Myocyte (in vitro differentiated cells): Measurements from ENCODE around the gene SSX2IP. TPM values are rescaled to one million over a fixed set of nuclear protein-coding genes. Genes with fewer than 3 reads are reported as not detected.

Experiments used
- DNase-seq: peaks from one replicate; pipeline ENCODE4 v3.0.0-alpha.2; 2012; ENCODE audit warnings: low read depth
- total RNA-seq: library from RNA; depleted of rRNA; stranded (reverse); fragments of >200 nt; gene quantifications from 2 replicates; pipeline ENCODE4 v1.2.3, GENCODE V29; 2014

The SSX2IP gene
- total RNA-seq, 1 donor from 2014 or later, result 62.4 TPM

GRCh38 chr1:84711121-84711520 is 20.9 kb upstream of the SSX2IP start:
- DNase-seq, result no peak

DNA sequence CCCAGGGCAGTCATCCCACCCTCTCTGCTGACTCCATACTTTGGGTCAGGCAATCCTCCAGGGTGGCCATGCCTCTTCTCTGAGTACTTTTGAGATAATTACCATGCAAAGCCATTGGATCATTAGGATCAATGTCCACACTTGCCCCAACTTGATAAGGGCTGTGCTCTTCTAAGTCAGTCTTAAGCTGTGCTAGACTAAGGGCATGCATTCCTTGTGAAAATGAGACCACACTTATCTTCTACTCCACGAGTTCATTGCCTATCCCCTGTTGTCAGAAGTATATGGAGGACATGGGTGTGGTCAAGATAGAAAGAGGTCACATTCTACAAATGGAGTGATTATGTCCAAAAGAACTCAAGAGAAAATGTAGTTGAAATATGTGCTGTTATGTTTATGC is 18.9 kb upstream of the SSX2IP start:
- no peak for DNase-seq

DNA sequence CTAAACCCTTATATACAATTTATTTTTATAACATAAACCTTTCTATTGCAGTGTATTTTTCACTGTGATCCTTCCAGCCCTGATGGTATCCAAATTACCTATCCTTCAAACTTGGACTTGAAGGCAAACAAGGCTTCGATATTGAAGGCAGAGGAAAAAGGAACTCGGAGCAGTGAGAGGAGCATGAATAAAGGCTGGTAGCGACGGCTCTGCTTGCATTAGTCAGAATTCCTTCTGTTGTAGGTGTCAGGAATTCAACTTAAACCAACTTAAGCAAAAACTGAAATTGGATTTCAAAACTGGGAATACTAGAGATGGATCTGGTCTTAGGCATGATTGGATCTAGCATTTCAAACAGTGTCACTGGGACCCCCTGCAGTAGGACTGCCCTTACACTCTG is 17.8 kb upstream of the SSX2IP start:
- no peak for DNase-seq

- no peak for DNase-seq
These were observed 15.3 kb upstream of the SSX2IP start for GRCh38 chr1:84705513-84705912.

DNA sequence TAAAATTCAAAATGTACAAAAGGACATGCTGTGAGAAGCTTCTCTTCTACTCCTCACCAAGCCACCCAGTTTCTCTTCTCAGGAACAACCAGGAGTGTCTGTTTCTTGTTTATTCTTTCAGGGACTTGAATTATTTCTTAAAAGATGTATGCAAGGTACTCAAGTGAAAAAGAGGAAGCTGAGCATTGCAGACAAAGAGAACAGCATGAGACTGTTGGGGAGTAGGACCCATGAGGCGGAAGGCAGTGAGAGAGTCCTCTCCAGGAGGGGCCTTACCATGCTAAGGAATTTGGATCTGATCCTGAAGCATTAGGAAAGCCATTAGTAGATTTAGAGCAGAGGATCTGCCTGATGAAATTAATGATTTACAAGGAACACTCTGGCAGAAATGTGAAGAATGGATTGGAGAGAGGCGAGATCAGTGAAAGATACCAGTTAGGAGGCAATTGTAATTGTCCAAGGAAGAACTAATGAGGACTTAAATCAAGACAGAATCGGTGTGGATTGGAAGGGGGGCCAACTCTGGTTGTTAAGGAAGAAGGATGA is 14.7 kb upstream of the SSX2IP start:
- no peak for DNase-seq

- DNase-seq, result no peak
These were observed 13.2 kb upstream of the SSX2IP start for GRCh38 chr1:84703431-84703830.

GRCh38 chr1:84702143-84702542 is 11.9 kb upstream of the SSX2IP start:
- DNase-seq, result no peak

DNA sequence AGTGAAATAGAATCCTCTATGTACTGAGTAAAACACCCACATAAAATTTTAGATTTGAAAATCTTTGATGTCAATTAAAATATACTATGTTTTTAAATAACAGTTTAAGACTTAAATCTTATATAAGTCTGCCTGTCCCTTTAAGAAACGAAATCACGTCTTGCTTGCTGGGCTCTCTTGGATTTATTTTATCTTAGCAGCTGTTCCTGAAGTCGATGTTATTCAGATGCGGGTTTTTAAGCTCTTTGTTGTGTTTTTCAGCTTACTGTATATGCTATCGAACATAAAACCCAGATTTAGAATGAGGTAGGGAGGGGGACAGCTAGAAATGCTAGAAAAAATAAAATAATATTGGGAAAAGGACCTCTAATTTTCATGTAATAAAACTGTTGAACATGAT is 11.1 kb upstream of the SSX2IP start:
- peak; percentile 73 for DNase-seq

DNA sequence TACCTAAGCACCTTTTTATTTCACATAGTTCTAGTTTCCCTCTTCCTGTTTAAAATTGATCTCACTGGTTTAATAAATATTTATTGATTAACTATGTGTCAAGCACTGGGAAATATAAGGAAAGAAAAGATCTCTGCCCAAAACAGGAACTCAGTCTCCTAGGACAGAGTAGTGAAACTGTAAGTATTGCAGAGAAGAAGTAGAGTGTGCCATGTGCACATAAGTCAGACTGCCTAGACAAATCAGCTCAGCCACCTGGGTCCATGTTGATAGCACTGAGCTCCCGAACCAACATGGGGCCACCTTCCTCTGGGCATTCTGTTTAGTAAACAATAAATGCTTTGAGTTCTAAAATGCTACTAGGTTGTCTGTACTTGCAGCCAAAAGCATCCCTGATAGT is 9.8 kb upstream of the SSX2IP start:
- no peak for DNase-seq

DNA sequence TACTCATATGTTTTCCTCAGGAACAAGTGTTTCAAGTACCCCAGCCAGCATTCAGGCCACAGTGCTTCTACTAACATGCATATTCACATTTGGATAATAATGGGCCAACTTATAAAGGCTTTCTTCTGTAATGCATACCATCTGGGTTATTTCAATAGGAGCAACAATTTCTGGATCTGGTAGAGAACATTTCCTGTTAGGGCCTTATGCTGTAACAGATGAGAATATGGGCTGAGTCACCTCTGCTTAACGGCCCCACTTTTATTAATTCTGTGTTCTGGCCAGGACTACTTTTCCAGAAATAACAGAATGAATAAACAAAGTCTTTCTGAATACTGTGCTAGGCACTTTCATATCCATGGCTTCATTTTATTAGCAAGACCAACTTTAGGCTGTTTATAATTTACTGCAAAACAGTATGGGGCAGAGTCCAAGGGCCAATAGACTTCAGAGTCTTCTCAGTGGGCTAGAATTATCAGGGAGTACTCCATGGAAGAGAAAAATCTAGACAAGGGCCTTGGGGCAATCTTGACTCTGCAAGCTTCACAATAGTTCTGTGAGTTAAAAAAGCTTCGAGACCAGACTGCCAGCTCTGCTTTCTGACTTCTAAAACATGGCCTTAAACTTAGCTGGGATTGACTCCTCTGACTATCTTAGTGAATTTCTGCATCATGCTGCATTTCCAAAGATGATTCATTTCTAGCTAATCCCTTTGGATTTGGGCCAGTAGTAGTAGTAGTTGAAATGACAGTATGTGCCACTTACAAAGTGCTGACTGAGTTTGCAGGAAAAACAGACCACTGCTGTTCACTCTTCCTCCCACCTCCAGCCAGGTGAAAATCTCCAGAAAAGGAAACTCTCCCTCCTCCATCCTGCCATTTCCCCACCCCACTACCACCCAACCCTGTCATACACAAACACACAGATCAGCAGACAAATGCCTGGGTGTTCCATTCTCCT is 8.2 kb upstream of the SSX2IP start:
- DNase-seq, result peak; percentile 89

- no peak for DNase-seq
These were observed 3.5 kb upstream of the SSX2IP start for GRCh38 chr1:84693785-84694184.

DNA sequence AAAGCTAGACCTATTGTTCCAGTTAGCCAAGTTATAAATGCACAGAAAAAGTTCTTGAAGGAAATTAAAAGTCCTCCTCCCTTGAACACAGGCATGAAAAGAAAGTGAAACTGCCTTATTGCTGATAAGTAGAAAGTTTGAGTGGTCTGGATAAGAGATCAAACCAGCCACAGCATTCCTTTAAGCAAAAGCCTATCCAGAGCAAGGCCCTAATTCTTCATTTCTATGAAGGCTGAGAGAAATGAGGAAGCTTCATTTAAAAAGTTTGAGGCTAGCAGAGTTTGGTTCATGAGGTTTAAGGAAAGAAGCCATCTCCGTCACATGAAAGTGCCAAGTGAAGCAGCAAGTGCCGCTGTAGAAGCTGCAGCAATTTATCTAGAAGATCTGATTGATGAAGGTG is 2.7 kb upstream of the SSX2IP start:
- DNase-seq, result no peak

- DNase-seq, result no peak
These were observed 2.1 kb upstream of the SSX2IP start for GRCh38 chr1:84692391-84692790.

- no peak for DNase-seq
These were observed 992 bp upstream of the SSX2IP start for GRCh38 chr1:84691122-84691783.

GRCh38 chr1:84689514-84690396 is 506 bp downstream of the SSX2IP start:
- DNase-seq, result peak; percentile 69

- no peak for DNase-seq
These were observed 1.7 kb downstream of the SSX2IP start for GRCh38 chr1:84688463-84689061.

- DNase-seq, result no peak
These were observed 2.4 kb downstream of the SSX2IP start for GRCh38 chr1:84687714-84688462.

GRCh38 chr1:84686223-84686622 is 4.0 kb downstream of the SSX2IP start:
- no peak for DNase-seq

DNA sequence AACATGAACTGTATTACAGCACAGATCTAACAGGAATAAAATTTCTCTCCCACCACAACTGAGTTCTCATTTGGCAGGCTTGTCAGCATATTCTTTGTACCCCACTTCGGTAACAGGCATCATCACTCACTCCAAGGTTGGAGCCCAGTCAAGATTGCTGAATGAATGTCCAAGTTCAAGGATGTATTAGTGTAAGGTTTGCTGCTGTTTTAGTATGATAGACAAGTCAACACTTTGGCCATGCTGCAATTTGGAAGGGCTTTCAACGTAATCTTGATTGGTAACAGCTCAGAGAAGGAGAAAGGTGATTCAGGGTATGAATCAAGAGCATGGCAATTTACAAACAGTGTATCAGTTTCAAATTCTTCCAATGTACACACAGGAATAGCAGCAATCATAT is 6.8 kb downstream of the SSX2IP start:
- DNase-seq, result no peak

GRCh38 chr1:84682047-84682446 is 8.2 kb downstream of the SSX2IP start:
- DNase-seq, result no peak
